ENCODE data around the gene HSPD1. TPM values are rescaled to one million over a fixed set of nuclear protein-coding genes. Genes with fewer than 3 reads are reported as not detected.

The HSPD1 gene
- total RNA-seq, 1 experiment from 2014 or later, result 681 TPM

DNA sequence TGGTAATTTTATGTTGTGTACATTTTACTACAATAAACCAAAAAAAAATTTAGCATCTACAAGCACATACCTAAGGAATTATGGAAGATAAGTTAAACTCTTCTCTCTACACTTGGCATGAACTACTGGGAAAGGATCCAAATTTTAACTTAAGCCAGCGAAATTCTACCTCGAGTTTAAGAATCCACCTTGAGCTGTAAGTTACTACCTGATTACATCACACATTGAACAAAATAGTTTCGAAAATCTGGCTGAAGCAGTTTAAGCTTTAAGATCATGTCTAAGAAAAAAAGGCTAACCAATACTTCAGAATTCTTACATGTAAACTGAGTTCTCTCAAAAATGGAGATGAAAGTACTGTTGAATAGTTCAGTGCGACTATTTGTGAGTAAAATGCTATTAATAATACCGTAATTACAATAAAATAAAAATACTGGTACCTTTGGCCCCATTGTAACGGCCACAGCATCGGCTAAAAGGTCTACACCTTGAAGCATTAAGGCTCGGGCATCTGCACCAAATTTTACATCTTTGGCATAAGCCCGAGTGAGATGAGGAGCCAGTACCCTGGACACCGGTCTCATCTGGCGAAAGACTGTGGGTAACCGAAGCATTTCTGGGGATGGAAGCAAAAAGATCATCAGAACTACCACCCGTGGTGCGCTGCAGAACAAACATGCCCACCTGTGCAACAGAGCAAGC is 1.3 kb downstream of the HSPD1 start:
- ChIA-PET POLR2A (interaction anchor here (0.5 to 10.4 kb wide), 17 partner anchors 8 to 412 kb away, joined by 3 to 366 read pairs (median 12); partner anchors contain the start of genes COQ10B, MARS2, MOB4 and SF3B1), CTCF (interaction anchor here (0.6 to 1.2 kb wide), 4 partner anchors 62 to 598 kb away, joined by 3 to 4 read pairs (median 3); no protein-coding TSS in a partner anchor)
- H3K36me3 Mint-ChIP-seq (ENCODE audit: insufficient read depth, unreplicated experiment), result peaks cover 87% of the 10 kb centered on the region
- TF ChIP-seq, protein P1, sequence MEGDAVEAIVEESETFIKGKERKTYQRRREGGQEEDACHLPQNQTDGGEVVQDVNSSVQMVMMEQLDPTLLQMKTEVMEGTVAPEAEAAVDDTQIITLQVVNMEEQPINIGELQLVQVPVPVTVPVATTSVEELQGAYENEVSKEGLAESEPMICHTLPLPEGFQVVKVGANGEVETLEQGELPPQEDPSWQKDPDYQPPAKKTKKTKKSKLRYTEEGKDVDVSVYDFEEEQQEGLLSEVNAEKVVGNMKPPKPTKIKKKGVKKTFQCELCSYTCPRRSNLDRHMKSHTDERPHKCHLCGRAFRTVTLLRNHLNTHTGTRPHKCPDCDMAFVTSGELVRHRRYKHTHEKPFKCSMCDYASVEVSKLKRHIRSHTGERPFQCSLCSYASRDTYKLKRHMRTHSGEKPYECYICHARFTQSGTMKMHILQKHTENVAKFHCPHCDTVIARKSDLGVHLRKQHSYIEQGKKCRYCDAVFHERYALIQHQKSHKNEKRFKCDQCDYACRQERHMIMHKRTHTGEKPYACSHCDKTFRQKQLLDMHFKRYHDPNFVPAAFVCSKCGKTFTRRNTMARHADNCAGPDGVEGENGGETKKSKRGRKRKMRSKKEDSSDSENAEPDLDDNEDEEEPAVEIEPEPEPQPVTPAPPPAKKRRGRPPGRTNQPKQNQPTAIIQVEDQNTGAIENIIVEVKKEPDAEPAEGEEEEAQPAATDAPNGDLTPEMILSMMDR (IDR thresholded peaks at IDR 0.05; ENCODE audit: unreplicated experiment), result no peak
- no peaks in the 10 kb centered on the region for H3K9me3 Mint-ChIP-seq (ENCODE audit: unreplicated experiment)
- peak; percentile 24 for DNase-seq (ENCODE audit: unreplicated experiment)
- TSS peak; percentile 31 for BruUV-seq (replicated peaks)
- peak overlapping the region; percentile 93 for H3K27ac Mint-ChIP-seq (ENCODE audit: low read depth, unreplicated experiment)
- intact Hi-C loops (cut with micrococcal nuclease), result loop anchor here (5.0 kb wide), 1 partner anchor 46 kb away; the partner anchor contains the start of gene COQ10B
- H3K4me1 Mint-ChIP-seq (ENCODE audit: insufficient read depth, unreplicated experiment), result peaks cover 18% of the 10 kb centered on the region
- no peaks in the 10 kb centered on the region for H3K27me3 Mint-ChIP-seq (ENCODE audit: insufficient read depth, unreplicated experiment)
- peak overlapping the region; percentile 89 for H3K4me3 Mint-ChIP-seq (ENCODE audit: unreplicated experiment)

DNA sequence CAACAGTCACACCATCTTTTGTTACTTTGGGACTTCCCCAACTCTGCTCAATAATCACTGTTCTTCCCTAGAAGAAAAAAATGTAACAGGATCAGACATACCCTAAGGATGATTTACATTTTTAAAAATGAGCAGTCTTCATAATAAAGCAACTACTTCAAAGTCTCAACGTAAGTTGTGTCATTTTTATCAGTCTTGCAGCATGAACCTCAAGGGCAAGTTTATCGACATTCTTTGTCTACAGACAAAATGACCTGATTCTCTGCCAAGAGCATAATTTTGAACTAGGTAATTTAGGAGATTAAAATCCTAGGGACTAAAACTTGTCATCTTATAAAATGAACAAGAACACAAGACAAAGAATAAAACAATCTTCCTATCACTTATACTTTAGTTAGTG is 2.3 kb downstream of the HSPD1 start:
- Mint-ChIP-seq H3K4me3 (ENCODE audit: unreplicated experiment) (peak overlapping the region; percentile 89), H3K36me3 (ENCODE audit: insufficient read depth, unreplicated experiment) (peaks cover 87% of the 10 kb centered on the region), H3K27me3 (ENCODE audit: insufficient read depth, unreplicated experiment) (no peaks in the 10 kb centered on the region), H3K9me3 (ENCODE audit: unreplicated experiment) (no peaks in the 10 kb centered on the region), H3K4me1 (ENCODE audit: insufficient read depth, unreplicated experiment) (peaks cover 14% of the 10 kb centered on the region), H3K27ac (ENCODE audit: low read depth, unreplicated experiment) (peak overlapping the region; percentile 49)
- ChIA-PET CTCF (interaction anchor here (1.2 to 1.4 kb wide), 2 partner anchors 18 to 19 kb away, joined by 3 to 4 read pairs; no protein-coding TSS in a partner anchor), POLR2A (interaction anchor here (0.6 to 10.4 kb wide), 13 partner anchors 7 to 209 kb away, joined by 3 to 366 read pairs (median 27); partner anchors contain the start of genes COQ10B, MARS2, MOB4 and SF3B1)
- TF ChIP-seq, protein P1 (IDR thresholded peaks at IDR 0.05; ENCODE audit: unreplicated experiment), result no peak
- no TSS peak for BruUV-seq (replicated peaks)
- DNase-seq (ENCODE audit: unreplicated experiment), result no peak
- intact Hi-C loops (cut with micrococcal nuclease), result loop anchor here (5.0 kb wide), 1 partner anchor 45 kb away; the partner anchor contains the start of gene COQ10B

- H3K27me3 Mint-ChIP-seq (ENCODE audit: insufficient read depth, unreplicated experiment), result no peaks in the 10 kb centered on the region
- intact Hi-C loops (cut with micrococcal nuclease), result loop anchor here (5.0 kb wide), 1 partner anchor 44 kb away; the partner anchor contains the start of gene COQ10B
- ChIA-PET CTCF (interaction anchor here (0.6 to 1.4 kb wide), 3 partner anchors 18 to 895 kb away, joined by 3 to 4 read pairs (median 3); no protein-coding TSS in a partner anchor), POLR2A (interaction anchor here (0.6 to 8.0 kb wide), 9 partner anchors 12 to 103 kb away, joined by 3 to 135 read pairs (median 6); partner anchors contain the start of genes COQ10B, MOB4 and SF3B1)
- peak overlapping the region; percentile 49 for H3K27ac Mint-ChIP-seq (ENCODE audit: low read depth, unreplicated experiment)
- BruUV-seq (replicated peaks), result no TSS peak
- TF ChIP-seq, protein P1 (IDR thresholded peaks at IDR 0.05; ENCODE audit: unreplicated experiment), result no peak
- H3K36me3 Mint-ChIP-seq (ENCODE audit: insufficient read depth, unreplicated experiment), result peaks cover 87% of the 10 kb centered on the region
- H3K4me3 Mint-ChIP-seq (ENCODE audit: unreplicated experiment), result peak overlapping the region; percentile 89
- DNase-seq (ENCODE audit: unreplicated experiment), result no peak
- peaks cover 11% of the 10 kb centered on the region for H3K4me1 Mint-ChIP-seq (ENCODE audit: insufficient read depth, unreplicated experiment)
- H3K9me3 Mint-ChIP-seq (ENCODE audit: unreplicated experiment), result no peaks in the 10 kb centered on the region
These were observed 2.9 kb downstream of the HSPD1 start for GRCh38 chr2:197496695-197497094.

Data from MCF 10A (cell line).